K562 (cell line): ENCODE measurements around the gene MTTP. TPM values are rescaled to one million over a fixed set of nuclear protein-coding genes. Genes with fewer than 3 reads are reported as not detected.

Experiments
- ATAC-seq: fragments of 200-7000 bp; cut with Tn5 transposase; 3 replicates; pipeline ENCODE4 v1.9.1; 2020; ENCODE audit warnings: moderate library complexity
- BruUV-seq: library from RNA; stranded (reverse); fragments of 400-500 nt; replicated peaks from 2 replicates; lab custom pipeline; 2021; lab: Mats Ljungman, UMichigan
- CTCF ChIA-PET: fragments of 300-600 bp; formaldehyde crosslinking; extraction: SDS; loops from one replicate; lab custom pipeline; 2021; ENCODE audit warnings: low intra/inter-chr PET ratio; lab: Yijun Ruan, JAX
- POLR2A ChIA-PET: fragments of 300-600, 350-650 bp; sonication (Branson Sonifier 250); formaldehyde crosslinking; extraction: SDS; loops from one replicate; lab custom pipeline; 2021; ENCODE audit warnings: antibody characterized with exemption, inconsistent platforms; lab: Yijun Ruan, JAX
- DNase-seq, 4 experiments: peaks; one replicate each; pipeline versions ENCODE4 v3.0.0 to v3.0.0-alpha.2; 2011 to 2018; ENCODE audit warnings: low spot score in 3 of 4, mixed read lengths in 3 of 4; ENCODE audit errors: extremely low read depth in 1 of 4
- FAIRE-seq: peaks from 2 replicates; lab custom pipeline; 2011; peaks lifted over from hg19 to GRCh38; lab: Jason Lieb, UNC
- H2AFZ ChIP-seq: 2 replicates; pipeline ENCODE4 v1.6.0; 2011; ENCODE audit warnings: low read depth, low read length, control low read depth, inconsistent platforms
- H3K27ac ChIP-seq: fragments of 200-600 bp; 3 replicates; pipeline ENCODE4 v1.8.0; 2011; ENCODE audit warnings: low read depth, mild to moderate bottlenecking, control low read depth, inconsistent platforms, low read length, moderate library complexity, mixed read lengths; ENCODE audit errors: extremely low read depth
- H3K27me3 ChIP-seq, 2 experiments: fragments of 300-600 bp in 1 of 2; 2 replicates in 1 of 2; 3 replicates in 1 of 2; pipeline versions ENCODE4 v1.6.0 to v1.8.0; 2011; ENCODE audit warnings: inconsistent platforms in 2 of 2, low read length in 2 of 2, mild to moderate bottlenecking in 1 of 2, mixed read lengths in 1 of 2, moderate library complexity in 1 of 2; ENCODE audit not compliant: control insufficient read depth in 2 of 2, insufficient read depth in 2 of 2
- H3K36me3 ChIP-seq: fragments of 300-600 bp; 3 replicates; pipeline ENCODE4 v1.8.0; 2011; ENCODE audit warnings: mild to moderate bottlenecking, low read length, inconsistent platforms; ENCODE audit not compliant: control insufficient read depth, insufficient read depth
- H3K4me1 ChIP-seq, 2 experiments: fragments of 200-600 bp in 1 of 2; replicated peaks in 1 of 2; 2 replicates in 1 of 2; 3 replicates in 1 of 2; pipeline versions ENCODE4 v1.5.1 to v1.8.0; 2011; ENCODE audit warnings: inconsistent platforms in 2 of 2, low read length in 2 of 2, mild to moderate bottlenecking in 1 of 2, mixed read lengths in 1 of 2, moderate library complexity in 1 of 2; ENCODE audit not compliant: control insufficient read depth in 2 of 2, insufficient read depth in 2 of 2
- H3K4me2 ChIP-seq: 2 replicates; pipeline ENCODE4 v1.6.1; 2011; ENCODE audit warnings: low read length, control low read depth, inconsistent platforms, mixed read lengths; ENCODE audit not compliant: insufficient read depth
- H3K4me3 ChIP-seq: fragments of 200-600 bp; sonication (generic), shearing (Covaris generic); 2 replicates; pipeline ENCODE4 v1.5.1; 2016; ENCODE audit warnings: control low read depth, inconsistent platforms
- H3K79me2 ChIP-seq: fragments of 200-600 bp; 3 replicates; pipeline ENCODE4 v1.8.0; 2011; ENCODE audit warnings: low read length, inconsistent platforms; ENCODE audit not compliant: control insufficient read depth, insufficient read depth
- H3K9ac ChIP-seq, 2 experiments: 2 replicates each; pipeline versions ENCODE4 v1.6.0 to v1.6.1; 2011; ENCODE audit warnings: low read depth in 2 of 2, low read length in 2 of 2, control low read depth in 1 of 2, inconsistent platforms in 1 of 2, mild to moderate bottlenecking in 1 of 2, mixed read lengths in 1 of 2; ENCODE audit not compliant: insufficient read depth in 1 of 2
- H3K9me1 ChIP-seq: one replicate; pipeline ENCODE4 v1.6.0; 2011; ENCODE audit warnings: inconsistent platforms, mild to moderate bottlenecking, low read length, moderate library complexity; ENCODE audit not compliant: control insufficient read depth, insufficient read depth
- H3K9me3 ChIP-seq: replicated peaks from 2 replicates; pipeline ENCODE4 v1.5.1; 2011; ENCODE audit warnings: low read depth, low read length, inconsistent platforms; ENCODE audit not compliant: control insufficient read depth, insufficient read depth
- H4K20me1 ChIP-seq: replicated peaks from 2 replicates; pipeline ENCODE4 v1.6.1; 2011; ENCODE audit warnings: low read length, inconsistent platforms, mixed read lengths; ENCODE audit not compliant: control insufficient read depth, insufficient read depth
- AFF1 ChIP-seq, 2 experiments: fragments of 450-650 bp; IDR thresholded peaks; 2 replicates each; pipeline ENCODE4 v1.6.1; 2018; ENCODE audit warnings: mild to moderate bottlenecking in 2 of 2, low read depth in 1 of 2; ENCODE audit not compliant: partially characterized antibody in 2 of 2
- CEBPG ChIP-seq, 3 experiments: fragments of 200-800 bp in 1 of 3; sonication (Bioruptor generic) in 1 of 3; sonication (generic) in 1 of 3; formaldehyde crosslinking in 1 of 3; IDR thresholded peaks in 2 of 3; conservative IDR thresholded peaks in 1 of 3; 2 replicates each; pipeline versions ENCODE4 v1.6.1 to v1.8.0; 2016 to 2022; ENCODE audit warnings: missing compliant biosample characterization in 2 of 3, missing genetic modification characterization in 2 of 3, mild to moderate bottlenecking in 1 of 3, missing genetic modification reagents in 1 of 3
- FOXJ3 ChIP-seq: sonication (generic); formaldehyde crosslinking; IDR thresholded peaks from 2 replicates; pipeline ENCODE4 v1.4.0; 2020; ENCODE audit warnings: mild to moderate bottlenecking, missing genetic modification reagents
- HDAC6 ChIP-seq: IDR thresholded peaks from 2 replicates; pipeline ENCODE4 v1.6.1; 2012; ENCODE audit warnings: low read depth, mild to moderate bottlenecking, control low read depth, inconsistent platforms, low read length, moderate library complexity
- PYGO2 ChIP-seq: fragments of 450-650 bp; IDR thresholded peaks from 2 replicates; pipeline ENCODE4 v1.6.1; 2016; ENCODE audit warnings: mild to moderate bottlenecking, missing genetic modification characterization, moderate library complexity, missing compliant biosample characterization
- SLC30A9 ChIP-seq: fragments of 250-450 bp; sonication (Bioruptor Pico); IDR thresholded peaks from 2 replicates; pipeline ENCODE4 v1.8.0; 2022; ENCODE audit warnings: mild to moderate bottlenecking, moderate library complexity
- TBP ChIP-seq: optimal IDR thresholded peaks from 2 replicates; pipeline ENCODE3; 2011; ENCODE audit warnings: low read depth, low read length, improper control_type of control experiment
- ZBTB17 ChIP-seq: fragments of 450-650 bp; formaldehyde crosslinking; IDR thresholded peaks from 2 replicates; pipeline ENCODE4 v1.4.0; 2020; ENCODE audit warnings: mild to moderate bottlenecking
- ZNF274 ChIP-seq: IDR thresholded peaks from 2 replicates; pipeline ENCODE4 v1.6.1; 2011; ENCODE audit warnings: low read depth, mild to moderate bottlenecking, low read length, moderate library complexity, borderline replicate concordance
- ZNF347 ChIP-seq: fragments of 450-650 bp; formaldehyde crosslinking; IDR thresholded peaks from 2 replicates; pipeline ENCODE4 v1.4.0; 2020; ENCODE audit warnings: low read depth, mild to moderate bottlenecking, moderate library complexity
- ZNF695 ChIP-seq: fragments of 450-650 bp; formaldehyde crosslinking; IDR thresholded peaks from 2 replicates; pipeline ENCODE4 v1.4.0; 2020; ENCODE audit warnings: mild to moderate bottlenecking, moderate library complexity
- ZNF778 ChIP-seq: fragments of 450-650 bp; formaldehyde crosslinking; IDR thresholded peaks from 2 replicates; pipeline ENCODE4 v1.4.0; 2020; ENCODE audit warnings: mild to moderate bottlenecking, moderate library complexity
- ZNF780A ChIP-seq: fragments of 250-450 bp; sonication (Bioruptor Pico); IDR thresholded peaks from 2 replicates; pipeline ENCODE4 v1.5.0; 2021; ENCODE audit warnings: mild to moderate bottlenecking
- WGBS: fragments of 100-300 bp; shearing (Covaris generic); methylation state at CpG from one replicate; pipeline ENCODE4 v1.1.6; 2016; ENCODE audit warnings: low coverage, mixed read lengths; ENCODE audit not compliant: insufficient coverage; ENCODE audit errors: missing lambda C conversion rate; 5-methylcytosine and 5-hydroxymethylcytosine counted together
- in situ Hi-C: fragments of 300-500 bp; cut with MboI; formaldehyde crosslinking; loops from 4 replicates; pipeline ENCODE4 v1.15.0; 2018; ENCODE audit warnings: inconsistent platforms, mixed read lengths
- intact Hi-C: fragments of 100-400 bp; cut with micrococcal nuclease; formaldehyde crosslinking; loops from 2 replicates; pipeline ENCODE4 v1.14.2; 2022
- polyA plus RNA-seq, 8 experiments: library from polyadenylated mRNA; depleted of rRNA in 4 of 8; stranded (reverse) in 5 of 8; unstranded in 3 of 8; fragments of >200 nt; fragmentation: Nextera tagmentation in 2 of 8; fragmentation: Illumina TruSeq in 1 of 8; extraction: Ambion mirVana in 2 of 8; extraction: Trizol in 1 of 8; gene quantifications; 2 replicates each; pipeline versions ENCODE4 v1.2.1 to v1.2.3, GENCODE V29; 2011 to 2014; ENCODE audit warnings: inconsistent platforms in 1 of 8, missing spikeins in 1 of 8
- total RNA-seq, 7 experiments: library from RNA; depleted of rRNA in 6 of 7; stranded (reverse); fragments of >200 nt in 6 of 7; fragmentation: Illumina TruSeq in 2 of 7; extraction: Trizol in 2 of 7; gene quantifications; 2 replicates each; pipeline versions ENCODE4 v1.2.1 to v1.2.3, GENCODE V29; 2011 to 2021; ENCODE audit warnings: low replicate concordance in 1 of 7
- TF ChIP-seq, protein P1 (sequence below): fragments of 450-650 bp; IDR thresholded peaks from 2 replicates; pipeline ENCODE4 v1.6.1; 2016; ENCODE audit warnings: missing biosample characterization, missing genetic modification characterization
- TF ChIP-seq, protein P2 (sequence below): sonication (generic); formaldehyde crosslinking; IDR thresholded peaks from 2 replicates; pipeline ENCODE4 v1.4.0; 2020; ENCODE audit warnings: mild to moderate bottlenecking, missing genetic modification reagents

The MTTP gene
- total and polyA plus RNA-seq, 9 of the 15 experiments (the other 6 are each of a cell fraction or from before 2014, with no cell fraction given) = 0.01 to 0.29 (median 0.04) TPM; not detected in 2

DNA sequence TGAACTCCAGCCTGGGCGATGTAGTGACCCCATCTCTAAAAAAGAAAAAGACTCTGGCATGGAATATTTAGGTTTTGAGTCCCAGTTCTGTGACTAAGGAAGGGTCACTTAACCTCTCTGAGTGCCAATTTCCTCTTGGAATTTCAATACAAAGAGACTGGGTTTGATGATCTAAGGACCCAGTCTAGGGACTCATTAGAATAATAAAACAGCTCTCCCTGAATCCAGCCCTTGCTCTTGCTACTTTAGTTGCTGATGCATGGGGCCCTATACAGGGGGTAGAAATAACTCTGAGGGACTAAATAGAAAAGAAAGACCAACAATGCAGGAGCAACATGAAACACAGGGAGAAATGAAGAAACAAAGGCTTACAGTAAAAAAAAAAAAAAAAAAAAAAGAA, 70.4 kb downstream of the MTTP start:
- 0% methylated on average over 1 of the region's 1 CpG for WGBS
- TF ChIP-seq ZNF347 (CRISPR knock-in tag) (no peak), HDAC6 (no peak), PYGO2 (no peak), SLC30A9 (CRISPR knock-in tag) (no peak), CEBPG (CRISPR knock-in tag; IDR thresholded peaks at IDR 0.05) (no peak), CEBPG (tag; conservative IDR thresholded peaks at IDR 0.05 in 1 of 2, IDR thresholded peaks at IDR 0.05 in 1 of 2) (no peak), ZNF695 (CRISPR knock-in tag) (no peak), ZBTB17 (CRISPR knock-in tag) (no peak), ZNF778 (CRISPR knock-in tag) (no peak), ZNF274 (no peak), FOXJ3 (CRISPR knock-in tag) (no peak), ZNF780A (CRISPR knock-in tag) (no peak), AFF1 (IDR thresholded peaks at IDR 0.05; ENCODE audit: low read depth in 1 of 2, partially characterized antibody in 2 of 2) (no peak), TBP (no peak)
- TF ChIP-seq, protein P1, sequence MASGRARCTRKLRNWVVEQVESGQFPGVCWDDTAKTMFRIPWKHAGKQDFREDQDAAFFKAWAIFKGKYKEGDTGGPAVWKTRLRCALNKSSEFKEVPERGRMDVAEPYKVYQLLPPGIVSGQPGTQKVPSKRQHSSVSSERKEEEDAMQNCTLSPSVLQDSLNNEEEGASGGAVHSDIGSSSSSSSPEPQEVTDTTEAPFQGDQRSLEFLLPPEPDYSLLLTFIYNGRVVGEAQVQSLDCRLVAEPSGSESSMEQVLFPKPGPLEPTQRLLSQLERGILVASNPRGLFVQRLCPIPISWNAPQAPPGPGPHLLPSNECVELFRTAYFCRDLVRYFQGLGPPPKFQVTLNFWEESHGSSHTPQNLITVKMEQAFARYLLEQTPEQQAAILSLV (tag) = no peak
- TF ChIP-seq, protein P2, sequence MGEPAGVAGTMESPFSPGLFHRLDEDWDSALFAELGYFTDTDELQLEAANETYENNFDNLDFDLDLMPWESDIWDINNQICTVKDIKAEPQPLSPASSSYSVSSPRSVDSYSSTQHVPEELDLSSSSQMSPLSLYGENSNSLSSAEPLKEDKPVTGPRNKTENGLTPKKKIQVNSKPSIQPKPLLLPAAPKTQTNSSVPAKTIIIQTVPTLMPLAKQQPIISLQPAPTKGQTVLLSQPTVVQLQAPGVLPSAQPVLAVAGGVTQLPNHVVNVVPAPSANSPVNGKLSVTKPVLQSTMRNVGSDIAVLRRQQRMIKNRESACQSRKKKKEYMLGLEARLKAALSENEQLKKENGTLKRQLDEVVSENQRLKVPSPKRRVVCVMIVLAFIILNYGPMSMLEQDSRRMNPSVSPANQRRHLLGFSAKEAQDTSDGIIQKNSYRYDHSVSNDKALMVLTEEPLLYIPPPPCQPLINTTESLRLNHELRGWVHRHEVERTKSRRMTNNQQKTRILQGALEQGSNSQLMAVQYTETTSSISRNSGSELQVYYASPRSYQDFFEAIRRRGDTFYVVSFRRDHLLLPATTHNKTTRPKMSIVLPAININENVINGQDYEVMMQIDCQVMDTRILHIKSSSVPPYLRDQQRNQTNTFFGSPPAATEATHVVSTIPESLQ (CRISPR knock-in tag) = no peak
- Histone ChIP-seq H3K4me1 (no peaks in the 10 kb centered on the region), H3K27ac (no peak overlapping the region), H3K9me3 (no peaks in the 10 kb centered on the region), H4K20me1 (no peaks in the 10 kb centered on the region), H3K4me2 (no peak overlapping the region), H3K4me3 (no peak overlapping the region), H3K9ac (no peak overlapping the region), H3K9me1 (no peaks in the 10 kb centered on the region), H3K27me3 (peaks cover 0 to 17% of the 10 kb centered on the region in 2 experiments; a peak in 3 of 5 replicates), H3K79me2 (no peaks in the 10 kb centered on the region), H3K36me3 (no peaks in the 10 kb centered on the region), H2AFZ (no peak overlapping the region)
- DNase-seq (no peak), ATAC-seq (no peak), FAIRE-seq (no peak)
- in situ Hi-C loops (no loop called here), intact Hi-C loops (no loop called here)
- ChIA-PET CTCF (no interaction called here), POLR2A (interaction anchor here (0.6 kb wide), 1 partner anchor 69 kb away, joined by 3 read pairs; no protein-coding TSS in a partner anchor)
- no TSS peak for BruUV-seq
